ENCODE results near the gene LGALS7B. TPM values are rescaled to one million over a fixed set of nuclear protein-coding genes. Genes with fewer than 3 reads are reported as not detected.
"Not testable (repeated sequence)": the region's sequence is repeated elsewhere in the genome, so short reads cannot be mapped to it uniquely, and the experiment has no call there.

The LGALS7B gene
- total RNA-seq, 2 donors from 2014 or later = not detected

DNA sequence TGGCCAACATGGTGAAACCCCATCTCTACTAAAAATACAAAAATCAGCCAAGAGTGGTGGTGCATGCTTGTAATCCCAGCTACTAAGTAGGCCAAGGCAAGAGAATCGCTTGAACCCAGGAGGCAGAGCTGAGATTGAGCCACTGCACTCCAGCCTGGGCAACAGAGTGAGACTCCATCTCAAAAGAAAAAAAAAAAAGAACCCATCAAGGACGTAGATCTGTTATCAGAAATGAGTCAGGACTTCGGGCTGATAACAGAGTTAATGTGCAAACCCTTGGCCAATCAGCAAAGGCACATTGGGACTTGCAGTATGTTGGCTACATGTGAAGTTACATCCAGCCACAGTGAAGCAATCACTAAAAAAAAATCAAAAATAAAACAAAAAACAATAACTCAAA lies 4.8 kb upstream of the LGALS7B start:
- Histone ChIP-seq H3K4me3 (ENCODE audit: low read length) (no peak overlapping the region), H3K27ac (ENCODE audit: low read depth, low read length) (no peak overlapping the region), H3K4me1 (ENCODE audit: control insufficient read depth, insufficient read depth, low read length) (no peaks in the 10 kb centered on the region), H3K9ac (ENCODE audit: extremely low read depth, low read length, poor library complexity, severe bottlenecking) (no peak overlapping the region), H3K9me3 (ENCODE audit: control insufficient read depth, low read length) (no peaks in the 10 kb centered on the region), H3K36me3 (ENCODE audit: control insufficient read depth, insufficient read depth, low read length) (no peaks in the 10 kb centered on the region), H3K27me3 (ENCODE audit: control insufficient read depth, insufficient read depth, low read length, poor library complexity, severe bottlenecking) (no peaks in the 10 kb centered on the region)
- DNase-seq = no peak
- no peak overlapping the region for H3K4me3 Mint-ChIP-seq
- no peaks in the 10 kb centered on the region for H3K36me3 Mint-ChIP-seq (ENCODE audit: low read depth)
- H3K27ac Mint-ChIP-seq = no peak overlapping the region
- no peak for TF ChIP-seq CTCF (conservative IDR thresholded peaks at IDR 0.05)
- H3K27me3 Mint-ChIP-seq (ENCODE audit: insufficient read depth) = peaks cover 4% of the 10 kb centered on the region
- peaks cover 7% of the 10 kb centered on the region for H3K4me1 Mint-ChIP-seq
- 75 to 76% methylated on average over 3 of the region's 3 CpGs for WGBS, 2 experiments (ENCODE audit: insufficient coverage in 1 of 2, insufficient read length in 1 of 2)
- no peaks in the 10 kb centered on the region for H3K9me3 Mint-ChIP-seq

GRCh38 chr19:38785187-38785699 lies 3.8 kb upstream of the LGALS7B start:
- Mint-ChIP-seq H3K27me3 (ENCODE audit: insufficient read depth) (peaks cover 3% of the 10 kb centered on the region), H3K4me3 (no peak overlapping the region), H3K4me1 (peaks cover 7% of the 10 kb centered on the region), H3K9me3 (no peaks in the 10 kb centered on the region), H3K27ac (no peak overlapping the region), H3K36me3 (ENCODE audit: low read depth) (no peaks in the 10 kb centered on the region)
- Histone ChIP-seq H3K36me3 (ENCODE audit: control insufficient read depth, insufficient read depth, low read length) (no peaks in the 10 kb centered on the region), H3K27me3 (ENCODE audit: control insufficient read depth, insufficient read depth, low read length, poor library complexity, severe bottlenecking) (no peaks in the 10 kb centered on the region), H3K4me1 (ENCODE audit: control insufficient read depth, insufficient read depth, low read length) (no peaks in the 10 kb centered on the region), H3K27ac (ENCODE audit: low read depth, low read length) (no peak overlapping the region), H3K9me3 (ENCODE audit: control insufficient read depth, low read length) (no peaks in the 10 kb centered on the region), H3K4me3 (ENCODE audit: low read length) (no peak overlapping the region), H3K9ac (ENCODE audit: extremely low read depth, low read length, poor library complexity, severe bottlenecking) (no peak overlapping the region)
- DNase-seq = no peak
- 85 to 98% methylated on average over 7 of the region's 7 CpGs for WGBS, 2 experiments (ENCODE audit: insufficient coverage in 1 of 2, insufficient read length in 1 of 2)
- TF ChIP-seq CTCF (conservative IDR thresholded peaks at IDR 0.05) = no peak

DNA sequence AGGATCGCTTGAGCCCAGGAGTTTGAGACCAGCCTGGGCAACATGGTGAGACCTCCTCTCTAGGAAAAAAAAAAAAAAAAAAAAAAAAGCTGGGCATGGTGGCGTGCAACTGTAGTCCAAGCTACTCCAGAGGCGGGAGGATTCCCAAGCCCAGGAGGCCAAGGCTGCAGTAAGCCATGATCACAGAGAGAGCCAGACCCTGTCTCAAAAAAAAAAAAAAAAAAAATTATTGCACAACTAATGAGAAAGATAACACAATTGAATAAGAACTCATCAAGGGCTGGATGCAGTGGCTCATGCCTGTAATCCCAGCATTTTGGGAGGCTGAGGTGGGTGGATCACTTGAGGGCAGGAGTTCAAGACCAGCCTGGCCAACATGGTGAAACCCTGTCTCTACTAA lies 2.9 kb upstream of the LGALS7B start:
- not testable (repeated sequence) for H3K27me3 Mint-ChIP-seq (ENCODE audit: insufficient read depth); H3K9ac ChIP-seq (ENCODE audit: extremely low read depth, low read length, poor library complexity, severe bottlenecking); H3K4me3 ChIP-seq (ENCODE audit: low read length); H3K36me3 ChIP-seq (ENCODE audit: control insufficient read depth, insufficient read depth, low read length); H3K4me3 Mint-ChIP-seq; H3K27ac ChIP-seq (ENCODE audit: low read depth, low read length); H3K36me3 Mint-ChIP-seq (ENCODE audit: low read depth); H3K4me1 ChIP-seq (ENCODE audit: control insufficient read depth, insufficient read depth, low read length); DNase-seq; H3K4me1 Mint-ChIP-seq; H3K9me3 Mint-ChIP-seq; H3K27me3 ChIP-seq (ENCODE audit: control insufficient read depth, insufficient read depth, low read length, poor library complexity, severe bottlenecking); H3K27ac Mint-ChIP-seq; H3K9me3 ChIP-seq (ENCODE audit: control insufficient read depth, low read length)
- 96 to 100% methylated on average over 1 to 3 of the region's 3 CpGs for WGBS, 2 experiments (ENCODE audit: insufficient coverage in 1 of 2, insufficient read length in 1 of 2)
